Neural cell (in vitro differentiated cells): ENCODE results near the gene SLC35D3. TPM values are rescaled to one million over a fixed set of nuclear protein-coding genes. Genes with fewer than 3 reads are reported as not detected.
"Not testable (repeated sequence)": the region's sequence is repeated elsewhere in the genome, so short reads cannot be mapped to it uniquely, and the experiment has no call there.

Source experiments
- H2AFZ ChIP-seq: fragments of 200-600, 300-800 bp; sonication (generic), shearing (Covaris generic); 2 replicates; pipeline ENCODE4 v1.6.0; 2014; ENCODE audit warnings: low read depth, mild to moderate bottlenecking, antibody characterized with exemption, low read length, moderate library complexity
- H3F3A ChIP-seq: fragments of 200-600 bp; shearing (Covaris generic); 2 replicates; pipeline ENCODE4 v1.6.1; 2016; ENCODE audit warnings: mild to moderate bottlenecking, moderate library complexity, mixed read lengths, antibody characterized with exemption, low read length; ENCODE audit not compliant: insufficient read depth, poor library complexity, severe bottlenecking
- H3K27ac ChIP-seq: fragments of 200-600, 300-800 bp; sonication (generic), shearing (Covaris generic); 2 replicates; pipeline ENCODE4 v1.5.1; 2014; ENCODE audit warnings: mild to moderate bottlenecking, low read length, moderate library complexity
- H3K27me3 ChIP-seq: fragments of 300-800, 200-600 bp; sonication (generic), shearing (Covaris generic); 2 replicates; pipeline ENCODE4 v1.6.0; 2014; ENCODE audit warnings: mild to moderate bottlenecking, low read depth, low read length, moderate library complexity; ENCODE audit not compliant: insufficient read depth
- H3K36me3 ChIP-seq: fragments of 300-800, 200-600 bp; sonication (generic), shearing (Covaris generic); 2 replicates; pipeline ENCODE4 v1.5.1; 2014; ENCODE audit warnings: mild to moderate bottlenecking, antibody characterized with exemption, low read length, moderate library complexity; ENCODE audit not compliant: insufficient read depth
- H3K4me2 ChIP-seq: fragments of 300-800, 200-600 bp; sonication (generic), shearing (Covaris generic); 2 replicates; pipeline ENCODE4 v1.6.0; 2014; ENCODE audit warnings: mild to moderate bottlenecking, low read length
- H3K4me3 ChIP-seq: fragments of 300-800, 200-600 bp; sonication (generic), shearing (Covaris generic); 2 replicates; pipeline ENCODE4 v1.5.1; 2014; ENCODE audit warnings: mild to moderate bottlenecking, low read length, moderate library complexity
- H3K79me2 ChIP-seq: fragments of 200-600 bp; shearing (Covaris generic); replicated peaks from 2 replicates; pipeline ENCODE4 v1.6.0; 2014; ENCODE audit warnings: mild to moderate bottlenecking, low read length, moderate library complexity; ENCODE audit not compliant: insufficient read depth
- H3K9ac ChIP-seq: fragments of 300-800, 200-600 bp; sonication (generic), shearing (Covaris generic); 2 replicates; pipeline ENCODE4 v1.6.1; 2016; ENCODE audit warnings: mild to moderate bottlenecking, low read length, mixed read lengths
- H3K9me2 ChIP-seq: fragments of 200-600 bp; shearing (Covaris generic); 2 replicates; pipeline ENCODE4 v1.6.1; 2016; ENCODE audit warnings: mild to moderate bottlenecking, low read length, mixed read lengths; ENCODE audit not compliant: insufficient read depth
- H3K9me3 ChIP-seq: fragments of 200-600, 300-800 bp; sonication (generic), shearing (Covaris generic); 2 replicates; pipeline ENCODE4 v1.6.1; 2016; ENCODE audit warnings: mild to moderate bottlenecking, mixed run types, low read length, moderate library complexity, mixed read lengths
- H4K20me1 ChIP-seq: fragments of 200-600 bp; shearing (Covaris generic); 2 replicates; pipeline ENCODE4 v1.6.1; 2016; ENCODE audit warnings: mild to moderate bottlenecking, mixed run types; ENCODE audit not compliant: insufficient read depth
- EP300 ChIP-seq: fragments of 450-650 bp; conservative IDR thresholded peaks from 2 replicates; pipeline ENCODE4 v1.6.1; 2014; ENCODE audit warnings: antibody characterized with exemption, mild to moderate bottlenecking, moderate library complexity; ENCODE audit not compliant: poor library complexity, severe bottlenecking
- EZH2 ChIP-seq: fragments of 200-600, 300-800 bp; shearing (Covaris generic), sonication (generic); IDR thresholded peaks from 2 replicates; pipeline ENCODE4 v1.6.1; 2014; ENCODE audit warnings: antibody characterized with exemption, low read length, borderline replicate concordance, mild to moderate bottlenecking; ENCODE audit not compliant: insufficient read depth, poor library complexity, severe bottlenecking
- MXI1 ChIP-seq: fragments of 450-650 bp; conservative IDR thresholded peaks from 2 replicates; pipeline ENCODE4 v1.6.1; 2014; ENCODE audit warnings: antibody characterized with exemption, mild to moderate bottlenecking; ENCODE audit not compliant: poor library complexity, severe bottlenecking
- POLR2AphosphoS5 ChIP-seq: IDR thresholded peaks from 2 replicates; pipeline ENCODE4 v1.6.1; 2012
- RAD21 ChIP-seq: fragments of 450-650 bp; conservative IDR thresholded peaks from 2 replicates; pipeline ENCODE4 v1.6.1; 2014; ENCODE audit warnings: antibody characterized with exemption, mild to moderate bottlenecking, moderate library complexity
- SMC3 ChIP-seq: fragments of 450-650 bp; conservative IDR thresholded peaks from 2 replicates; pipeline ENCODE4 v1.6.1; 2014; ENCODE audit warnings: antibody characterized with exemption, mild to moderate bottlenecking, moderate library complexity; ENCODE audit not compliant: poor library complexity
- TAF1 ChIP-seq: IDR thresholded peaks from 2 replicates; pipeline ENCODE4 v1.6.1; 2012; ENCODE audit warnings: low read depth
- polyA plus RNA-seq: library from polyadenylated mRNA; depleted of rRNA; stranded (reverse); fragments of >200 nt; gene quantifications from 2 replicates; pipeline ENCODE4 v1.2.3, GENCODE V29; 2014
- TF ChIP-seq, protein P1 (sequence below): IDR thresholded peaks from 2 replicates; pipeline ENCODE4 v1.6.1; 2012; ENCODE audit warnings: borderline replicate concordance
- TF ChIP-seq, protein P2 (sequence below): fragments of 450-650 bp; IDR thresholded peaks from 2 replicates; pipeline ENCODE4 v1.5.1; 2014; ENCODE audit warnings: antibody characterized with exemption, mild to moderate bottlenecking, moderate library complexity; ENCODE audit not compliant: poor library complexity, severe bottlenecking

Gene SLC35D3
- polyA plus RNA-seq, 1 donor from 2014 or later = not detected

DNA sequence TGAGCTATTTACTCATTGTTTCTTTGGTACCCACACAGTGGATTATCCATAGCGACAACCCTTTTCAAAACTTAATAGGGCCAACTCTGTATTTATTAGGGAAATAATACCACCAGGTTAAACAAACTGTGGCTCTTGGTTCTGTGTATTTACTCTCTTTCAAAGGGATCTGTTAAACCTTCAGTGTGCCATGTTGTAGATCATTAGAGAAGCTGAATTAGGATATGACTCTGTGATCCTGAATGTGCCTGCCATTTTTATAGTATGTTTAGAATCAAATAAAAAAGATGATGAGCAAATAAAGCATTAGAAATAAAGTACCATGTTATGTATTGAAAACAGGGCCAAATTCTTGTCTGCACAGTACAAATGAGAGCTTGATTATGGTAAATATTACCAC, 25.0 kb upstream of the SLC35D3 start:
- H3K9me2 ChIP-seq = no peaks in the 10 kb centered on the region
- no peaks in the 10 kb centered on the region for H4K20me1 ChIP-seq
- H3K9ac ChIP-seq = no peak overlapping the region
- peaks cover 3% of the 10 kb centered on the region for H3K36me3 ChIP-seq
- no peak overlapping the region for H2AFZ ChIP-seq
- H3K27me3 ChIP-seq = no peaks in the 10 kb centered on the region
- H3F3A ChIP-seq = no peaks in the 10 kb centered on the region
- H3K27ac ChIP-seq = no peak overlapping the region
- no peaks in the 10 kb centered on the region for H3K79me2 ChIP-seq
- no peaks in the 10 kb centered on the region for H3K9me3 ChIP-seq
- H3K4me2 ChIP-seq = no peak overlapping the region
- H3K4me3 ChIP-seq = no peak overlapping the region
- TF ChIP-seq EZH2 = no peak
- no peak for TF ChIP-seq TAF1
- TF ChIP-seq, protein P1, sequence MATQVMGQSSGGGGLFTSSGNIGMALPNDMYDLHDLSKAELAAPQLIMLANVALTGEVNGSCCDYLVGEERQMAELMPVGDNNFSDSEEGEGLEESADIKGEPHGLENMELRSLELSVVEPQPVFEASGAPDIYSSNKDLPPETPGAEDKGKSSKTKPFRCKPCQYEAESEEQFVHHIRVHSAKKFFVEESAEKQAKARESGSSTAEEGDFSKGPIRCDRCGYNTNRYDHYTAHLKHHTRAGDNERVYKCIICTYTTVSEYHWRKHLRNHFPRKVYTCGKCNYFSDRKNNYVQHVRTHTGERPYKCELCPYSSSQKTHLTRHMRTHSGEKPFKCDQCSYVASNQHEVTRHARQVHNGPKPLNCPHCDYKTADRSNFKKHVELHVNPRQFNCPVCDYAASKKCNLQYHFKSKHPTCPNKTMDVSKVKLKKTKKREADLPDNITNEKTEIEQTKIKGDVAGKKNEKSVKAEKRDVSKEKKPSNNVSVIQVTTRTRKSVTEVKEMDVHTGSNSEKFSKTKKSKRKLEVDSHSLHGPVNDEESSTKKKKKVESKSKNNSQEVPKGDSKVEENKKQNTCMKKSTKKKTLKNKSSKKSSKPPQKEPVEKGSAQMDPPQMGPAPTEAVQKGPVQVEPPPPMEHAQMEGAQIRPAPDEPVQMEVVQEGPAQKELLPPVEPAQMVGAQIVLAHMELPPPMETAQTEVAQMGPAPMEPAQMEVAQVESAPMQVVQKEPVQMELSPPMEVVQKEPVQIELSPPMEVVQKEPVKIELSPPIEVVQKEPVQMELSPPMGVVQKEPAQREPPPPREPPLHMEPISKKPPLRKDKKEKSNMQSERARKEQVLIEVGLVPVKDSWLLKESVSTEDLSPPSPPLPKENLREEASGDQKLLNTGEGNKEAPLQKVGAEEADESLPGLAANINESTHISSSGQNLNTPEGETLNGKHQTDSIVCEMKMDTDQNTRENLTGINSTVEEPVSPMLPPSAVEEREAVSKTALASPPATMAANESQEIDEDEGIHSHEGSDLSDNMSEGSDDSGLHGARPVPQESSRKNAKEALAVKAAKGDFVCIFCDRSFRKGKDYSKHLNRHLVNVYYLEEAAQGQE = no peak
- TF ChIP-seq SMC3 = no peak
- TF ChIP-seq, protein P2, sequence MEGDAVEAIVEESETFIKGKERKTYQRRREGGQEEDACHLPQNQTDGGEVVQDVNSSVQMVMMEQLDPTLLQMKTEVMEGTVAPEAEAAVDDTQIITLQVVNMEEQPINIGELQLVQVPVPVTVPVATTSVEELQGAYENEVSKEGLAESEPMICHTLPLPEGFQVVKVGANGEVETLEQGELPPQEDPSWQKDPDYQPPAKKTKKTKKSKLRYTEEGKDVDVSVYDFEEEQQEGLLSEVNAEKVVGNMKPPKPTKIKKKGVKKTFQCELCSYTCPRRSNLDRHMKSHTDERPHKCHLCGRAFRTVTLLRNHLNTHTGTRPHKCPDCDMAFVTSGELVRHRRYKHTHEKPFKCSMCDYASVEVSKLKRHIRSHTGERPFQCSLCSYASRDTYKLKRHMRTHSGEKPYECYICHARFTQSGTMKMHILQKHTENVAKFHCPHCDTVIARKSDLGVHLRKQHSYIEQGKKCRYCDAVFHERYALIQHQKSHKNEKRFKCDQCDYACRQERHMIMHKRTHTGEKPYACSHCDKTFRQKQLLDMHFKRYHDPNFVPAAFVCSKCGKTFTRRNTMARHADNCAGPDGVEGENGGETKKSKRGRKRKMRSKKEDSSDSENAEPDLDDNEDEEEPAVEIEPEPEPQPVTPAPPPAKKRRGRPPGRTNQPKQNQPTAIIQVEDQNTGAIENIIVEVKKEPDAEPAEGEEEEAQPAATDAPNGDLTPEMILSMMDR = no peak
- TF ChIP-seq EP300 = no peak

DNA sequence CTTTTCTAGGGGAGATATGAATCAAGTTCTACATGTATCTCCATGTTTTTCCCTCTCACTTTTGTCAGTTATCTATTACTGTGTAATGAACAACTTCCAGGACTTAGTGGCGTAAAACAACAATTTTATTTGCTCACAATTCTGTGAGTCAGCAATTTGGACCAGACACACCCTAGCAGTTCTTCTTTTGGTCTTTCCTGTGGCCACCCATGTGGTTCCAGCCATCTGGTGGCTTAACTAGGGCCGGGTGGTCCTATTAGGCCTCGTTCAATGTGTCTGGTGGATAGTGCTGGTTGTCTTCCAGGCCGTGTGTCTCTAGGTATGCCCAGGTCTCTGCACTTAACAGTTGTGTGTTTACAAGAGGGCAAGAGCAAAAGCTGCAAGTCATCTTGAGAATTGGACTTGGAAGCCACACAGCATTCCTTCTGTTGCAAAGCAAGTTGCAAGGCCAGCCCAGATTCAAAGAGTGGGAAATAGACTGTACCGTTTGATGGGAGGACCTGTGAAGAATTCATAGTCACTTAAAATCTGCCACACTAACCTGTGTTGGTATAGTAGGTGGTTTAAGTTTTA, 20.8 kb upstream of the SLC35D3 start:
- TF ChIP-seq RAD21 (no peak), EZH2 (no peak), TAF1 (no peak), SMC3 (no peak), POLR2AphosphoS5 (no peak), MXI1 (no peak), EP300 (no peak)
- TF ChIP-seq, protein P2 = no peak
- TF ChIP-seq, protein P1 = no peak
- H3F3A ChIP-seq = no peaks in the 10 kb centered on the region
- H3K4me3 ChIP-seq = no peak overlapping the region
- no peak overlapping the region for H2AFZ ChIP-seq
- H3K27ac ChIP-seq = no peak overlapping the region
- H3K79me2 ChIP-seq = no peaks in the 10 kb centered on the region
- peaks cover 3% of the 10 kb centered on the region for H3K36me3 ChIP-seq
- no peaks in the 10 kb centered on the region for H3K9me2 ChIP-seq
- H3K9me3 ChIP-seq = no peaks in the 10 kb centered on the region
- H4K20me1 ChIP-seq = no peaks in the 10 kb centered on the region
- no peak overlapping the region for H3K4me2 ChIP-seq
- no peaks in the 10 kb centered on the region for H3K27me3 ChIP-seq
- no peak overlapping the region for H3K9ac ChIP-seq

DNA sequence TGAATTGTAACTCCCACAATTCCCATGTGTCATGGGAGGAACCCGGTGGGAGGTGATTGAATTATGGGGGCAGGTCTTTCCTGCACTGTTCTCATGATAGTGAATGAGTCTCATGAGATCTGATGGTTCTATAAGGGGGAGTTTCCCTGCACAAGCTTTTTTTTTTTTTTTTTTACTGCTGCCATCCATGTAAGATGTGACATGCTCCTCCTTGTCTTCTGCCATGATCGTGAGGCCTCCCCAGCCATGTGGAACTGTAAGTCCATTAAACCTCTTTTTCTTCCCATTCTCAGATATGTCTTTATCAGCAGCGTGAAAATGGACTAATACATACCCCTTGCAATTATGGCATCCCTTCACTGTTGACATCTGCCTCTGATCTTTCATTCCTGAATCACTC, 17.6 kb upstream of the SLC35D3 start:
- H3F3A ChIP-seq, H4K20me1 ChIP-seq, H3K4me2 ChIP-seq, H3K27ac ChIP-seq, H2AFZ ChIP-seq, H3K36me3 ChIP-seq, H3K27me3 ChIP-seq, H3K79me2 ChIP-seq, H3K9me3 ChIP-seq, H3K9me2 ChIP-seq, H3K4me3 ChIP-seq, H3K9ac ChIP-seq: not testable (repeated sequence)
